HK-2 (cell line): ENCODE measurements around the gene EPN2.

Experiments
- DNase-seq: peaks from one replicate; pipeline ENCODE4 v3.0.0-alpha.2; 2018; ENCODE audit not compliant: unreplicated experiment

The EPN2 gene

DNA sequence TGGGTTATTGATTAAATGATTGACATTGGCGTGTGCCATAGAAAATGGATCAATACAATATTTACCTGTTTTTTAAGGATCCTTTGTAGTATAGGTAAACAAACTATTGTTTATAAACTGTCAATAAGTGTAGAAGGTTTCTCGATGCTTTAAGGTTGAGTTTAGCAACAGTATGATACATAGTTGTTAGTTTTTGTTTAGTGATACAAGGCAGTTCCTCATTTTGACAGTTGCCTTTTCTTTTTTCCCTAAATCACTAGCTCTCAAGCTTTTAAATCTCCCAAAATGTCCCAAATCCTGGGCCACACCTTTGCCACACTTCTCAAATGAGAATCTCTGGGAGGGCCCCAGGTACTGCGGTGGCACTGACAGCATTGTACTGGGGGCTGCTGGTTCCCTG lies 57.3 kb downstream of the EPN2 start:
- DNase-seq: no peak

DNA sequence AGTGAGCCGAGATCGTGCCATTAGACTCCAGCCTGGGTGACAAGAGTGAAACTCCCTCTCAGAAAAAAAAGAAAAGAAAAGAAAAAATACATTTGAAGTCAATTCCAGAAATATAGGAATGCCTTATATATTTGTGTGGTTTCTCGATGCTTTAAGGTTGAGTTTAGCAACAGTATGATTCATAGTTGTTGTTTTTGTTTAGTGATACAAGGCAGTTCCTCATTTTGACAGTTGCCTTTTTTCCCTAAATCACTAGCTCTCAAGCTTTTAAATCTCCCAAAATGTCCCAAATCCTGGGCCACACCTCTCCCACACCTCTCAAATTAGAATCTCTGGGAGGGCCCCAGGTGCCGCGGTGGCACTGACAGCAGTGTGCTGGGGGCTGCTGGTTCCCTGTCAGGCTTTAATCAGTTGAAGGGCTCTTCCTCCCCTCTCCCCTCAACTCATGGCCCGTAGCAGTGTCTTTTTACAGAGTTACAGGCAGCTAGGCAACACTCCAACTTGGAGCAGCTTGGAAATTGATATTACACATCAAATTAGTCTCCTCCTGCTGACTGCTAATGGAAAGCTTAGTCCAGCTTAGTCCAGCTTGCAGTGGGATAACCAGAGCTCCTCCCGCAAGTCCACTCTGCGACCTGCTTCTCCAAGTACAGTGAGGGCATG lies 58.4 kb downstream of the EPN2 start:
- no peak for DNase-seq

DNA sequence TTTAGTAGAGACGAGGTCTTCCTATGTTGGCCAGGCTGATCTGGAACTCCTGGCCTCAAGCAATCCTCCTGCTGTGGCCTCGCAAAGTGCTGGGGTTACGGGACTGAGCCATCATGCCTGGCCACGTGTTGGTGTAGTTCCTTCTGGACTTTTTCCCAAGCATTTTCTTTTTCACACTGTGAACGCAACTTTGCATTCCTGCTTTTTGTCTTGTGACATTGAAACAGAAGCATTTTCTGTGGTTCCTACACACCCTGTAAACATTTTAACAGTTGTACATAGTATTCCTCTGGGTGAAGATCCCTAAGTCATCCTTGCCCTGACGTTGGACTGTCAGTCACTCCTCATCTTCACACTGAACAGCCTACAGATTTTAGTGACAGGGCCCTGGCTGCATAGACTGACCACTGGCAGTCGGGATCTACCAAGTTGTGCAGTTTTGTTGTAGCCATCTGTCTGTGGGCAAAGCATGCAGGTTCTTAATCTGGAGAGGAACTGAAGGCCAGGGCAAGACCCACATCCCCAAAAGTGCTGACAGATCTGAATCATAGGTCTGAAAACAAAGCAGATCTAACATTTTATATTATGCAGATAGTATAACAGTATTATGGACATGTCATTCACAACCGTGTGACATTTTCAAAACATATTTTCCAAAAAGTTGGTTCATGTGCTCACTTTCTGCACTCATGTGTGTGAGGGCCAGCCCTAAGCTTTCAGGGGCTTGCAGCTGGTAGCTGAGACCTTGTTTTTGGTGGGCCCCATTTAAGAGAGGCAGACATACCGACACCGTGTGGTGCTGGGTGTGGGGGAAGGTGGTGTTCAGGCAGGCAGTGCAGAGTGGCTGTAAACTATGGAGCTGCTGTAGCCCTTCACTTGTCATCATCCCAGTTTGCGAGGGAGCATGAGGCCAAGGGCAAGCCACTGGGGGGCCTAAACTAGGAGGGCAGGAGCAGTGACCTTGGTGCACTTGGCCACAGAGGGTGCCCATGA lies 59.9 kb downstream of the EPN2 start:
- DNase-seq: no peak

- no peak for DNase-seq
These were observed 61.5 kb downstream of the EPN2 start for GRCh38 chr17:19298569-19299213.

- no peak for DNase-seq
These were observed 62.1 kb downstream of the EPN2 start for GRCh38 chr17:19299214-19299747.

DNA sequence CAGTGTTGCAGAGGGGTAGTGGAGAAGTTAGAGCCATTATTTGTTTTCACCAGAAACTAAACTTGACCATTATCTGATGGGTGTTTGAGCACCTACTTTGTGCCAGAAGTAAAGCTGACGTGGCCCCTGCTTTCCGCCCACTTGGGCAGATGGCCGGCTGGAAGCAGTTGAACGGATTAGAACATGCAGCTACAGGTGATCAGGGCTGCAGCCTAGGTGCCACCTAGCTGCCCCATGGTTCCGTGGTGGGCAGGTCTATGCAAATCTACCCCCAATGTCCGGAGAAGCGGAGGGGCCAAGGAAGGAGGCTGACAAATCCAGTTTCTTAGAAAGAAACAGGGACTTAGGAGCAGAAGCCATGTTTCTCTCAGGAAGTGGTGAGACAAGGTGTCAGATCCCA lies 62.7 kb downstream of the EPN2 start:
- DNase-seq: no peak

DNA sequence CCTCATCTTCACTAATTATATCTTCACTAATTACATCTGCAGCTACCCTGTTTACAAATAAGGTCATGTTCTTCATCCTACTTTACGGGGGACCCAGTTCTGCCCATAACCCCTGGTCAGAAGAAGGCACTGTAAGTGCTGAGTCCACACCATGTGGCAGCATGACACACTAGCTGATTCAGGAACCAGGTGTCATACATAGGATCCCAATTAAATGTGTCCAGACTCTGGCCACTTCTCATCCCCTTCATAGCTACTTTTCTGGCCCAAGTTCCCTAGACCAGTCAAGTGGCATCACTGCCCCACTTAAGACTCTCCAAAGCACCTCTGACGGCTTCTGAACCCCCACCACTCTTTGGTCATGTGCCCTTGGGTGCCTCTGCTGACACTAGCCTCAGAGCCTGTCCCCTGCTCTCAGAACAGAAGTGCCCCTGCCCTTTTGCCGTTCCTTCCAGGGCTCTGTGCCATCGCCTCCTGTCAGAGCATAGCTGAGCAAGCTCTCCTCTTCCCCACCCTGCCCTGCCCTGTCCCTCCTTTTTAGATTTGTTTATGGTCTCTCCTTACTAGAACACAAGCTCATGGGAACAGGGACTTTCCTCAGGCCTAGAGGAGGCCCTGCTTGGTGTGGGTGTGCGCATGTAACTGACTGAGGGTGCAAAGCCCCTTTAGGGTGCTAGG lies 64.2 kb downstream of the EPN2 start:
- DNase-seq: no peak

- no peak for DNase-seq
These were observed 64.8 kb downstream of the EPN2 start for GRCh38 chr17:19301973-19302372.

GRCh38 chr17:19302791-19303331 lies 65.7 kb downstream of the EPN2 start:
- DNase-seq: no peak

DNA sequence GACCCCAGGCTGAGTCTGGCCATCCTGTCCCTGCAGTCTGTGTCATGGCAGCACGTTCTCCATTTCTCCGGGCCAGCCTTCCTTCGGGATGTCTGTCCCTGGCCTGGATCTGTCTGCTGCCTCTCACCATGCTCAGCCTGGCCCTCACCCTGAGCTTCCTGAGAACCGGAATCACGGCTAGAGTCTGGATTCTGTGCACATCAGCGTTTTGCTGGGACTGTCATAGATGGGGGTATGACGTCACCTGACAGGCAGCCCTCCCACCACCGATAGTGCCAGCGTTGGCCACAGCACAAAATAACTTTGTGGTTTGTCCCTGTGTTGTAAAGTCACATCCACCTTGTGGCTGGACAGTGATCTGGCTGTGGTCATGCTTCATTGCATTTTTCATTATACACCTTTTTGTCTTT lies 66.2 kb downstream of the EPN2 start:
- DNase-seq: peak; percentile 54

- DNase-seq: peak; percentile 48
These were observed 67.0 kb downstream of the EPN2 start for GRCh38 chr17:19304209-19304608.

- no peak for DNase-seq
These were observed 67.6 kb downstream of the EPN2 start for GRCh38 chr17:19304751-19305150.

GRCh38 chr17:19305256-19305655 lies 68.1 kb downstream of the EPN2 start:
- no peak for DNase-seq

DNA sequence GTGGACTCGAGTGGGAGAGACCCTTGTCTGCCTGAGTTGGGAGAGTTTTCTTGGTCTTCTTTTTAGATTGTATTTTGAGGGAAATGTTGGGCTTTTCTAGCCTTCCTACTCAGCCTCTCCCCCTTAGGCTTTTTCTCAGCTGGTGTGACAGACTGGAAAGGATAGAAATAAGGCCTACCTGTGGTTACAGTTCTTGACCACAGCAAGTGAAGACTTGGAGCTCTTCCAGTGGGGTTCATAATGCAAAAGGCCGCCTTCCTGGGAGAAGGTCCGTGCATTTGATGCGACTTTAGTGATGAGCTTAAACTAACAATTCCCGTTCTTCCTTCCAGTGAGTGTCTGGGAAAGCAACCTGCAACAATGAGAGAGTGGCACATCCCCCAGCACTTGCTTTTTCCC lies 68.6 kb downstream of the EPN2 start:
- no peak for DNase-seq

- DNase-seq: no peak
These were observed 69.3 kb downstream of the EPN2 start for GRCh38 chr17:19306160-19307111.

- DNase-seq: no peak
These were observed 70.4 kb downstream of the EPN2 start for GRCh38 chr17:19307521-19307920.

DNA sequence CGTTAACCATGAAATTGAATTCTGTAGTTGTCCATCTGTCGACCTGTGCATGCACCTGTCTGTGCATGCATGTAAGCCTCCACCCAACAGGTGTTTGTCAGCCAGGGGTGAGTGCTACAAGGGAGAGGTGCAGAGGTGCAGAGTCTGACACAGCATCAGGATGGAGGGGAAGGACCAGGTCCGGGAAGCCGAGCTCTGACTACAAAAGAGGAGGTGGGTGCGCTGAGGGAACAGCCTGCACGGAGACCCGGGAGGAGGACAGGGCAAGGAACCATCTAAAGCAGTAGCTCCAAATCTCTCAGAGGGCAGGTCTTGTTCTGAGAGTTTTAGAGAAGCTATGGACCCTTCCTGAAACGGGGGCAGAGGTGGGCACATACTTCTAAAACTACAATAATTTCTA lies 71.2 kb downstream of the EPN2 start:
- no peak for DNase-seq

DNA sequence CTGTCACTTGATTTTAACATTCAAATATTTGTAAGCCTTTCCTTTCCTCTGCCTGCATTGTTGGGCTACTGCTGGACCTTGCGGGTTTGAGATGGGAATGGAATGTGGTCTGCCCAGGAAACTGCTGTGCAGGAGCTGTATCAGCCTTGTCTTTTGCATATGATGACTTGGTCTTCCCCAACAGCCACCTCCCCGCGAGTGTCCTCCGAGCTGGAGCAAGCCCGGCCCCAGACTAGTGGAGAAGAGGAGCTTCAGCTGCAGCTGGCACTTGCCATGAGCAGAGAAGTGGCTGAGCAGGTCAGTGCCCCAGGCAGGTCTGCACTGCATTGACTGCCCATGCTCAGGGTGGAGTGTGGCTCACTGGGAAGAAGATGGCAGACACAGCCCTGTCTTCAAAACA lies 72.5 kb downstream of the EPN2 start:
- DNase-seq: no peak

DNA sequence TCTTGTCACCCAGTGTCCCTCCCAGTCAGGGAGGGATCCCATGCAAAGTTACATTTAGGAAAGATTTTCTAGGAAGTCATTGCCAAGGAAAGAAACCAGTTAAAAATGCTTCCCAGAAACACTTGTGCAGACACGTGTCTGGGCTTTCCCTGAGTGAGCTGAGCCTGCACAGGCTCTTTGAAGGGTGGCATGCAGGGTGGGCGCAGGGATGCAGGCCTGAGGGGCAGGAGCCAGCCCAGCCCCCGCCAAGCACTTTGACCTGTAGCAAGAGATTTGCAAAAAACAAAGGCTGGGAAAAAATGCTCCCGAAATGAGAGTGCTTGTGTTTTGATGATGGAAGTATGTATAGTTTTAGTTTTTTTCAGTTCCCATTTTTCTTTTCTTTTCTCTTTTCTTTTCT lies 73.0 kb downstream of the EPN2 start:
- DNase-seq: no peak

- no peak for DNase-seq
These were observed 73.8 kb downstream of the EPN2 start for GRCh38 chr17:19311016-19311415.
